Heart left ventricle (tissue), 13 donors: ENCODE measurements around the gene ARHGAP45.

Experiments used
- CTCF ChIP-seq, 12 donors: fragments of 200-600 bp; sonication (generic) in 4 of 12; IDR thresholded peaks; one replicate each; pipeline versions ENCODE4 v1.5.0 to v1.8.0; 2018 to 2022; ENCODE audit warnings: antibody characterized with exemption in 12 of 12, mild to moderate bottlenecking in 5 of 12
- POLR2A ChIP-seq, 2 donors: fragments of 450-650 bp; IDR thresholded peaks; one replicate each; pipeline ENCODE4 v1.6.1; 2017; ENCODE audit warnings: antibody characterized with exemption in 2 of 2, mild to moderate bottlenecking in 2 of 2, moderate library complexity in 2 of 2
- donor health status: ischemic (EF 13 %, LVEDD 7.1; RV severe dilation, severe dysfunction).
- donor health status: DM: no; HTN: yes; CAD: no.
- donor health status: DM: no; HTN: no; CAD: no.
- donor health status: ischemic (EF 25% LVEDD 6.9; RV normal size, moderate dysfunction).
- donor health status: ischemic (EF 25% LVEDD 5.7; RV mildly dilated, moderate dysfunction).
- donor health status: ischemic (EF 35%, LVEDD 5.7; RV mildly dilated, moderate dysfunction).
- donor health status: nonischemic (EF 11% LVEDD 7.7; RV severe dilation, severe dysfunction).
- donor health status: DM: yes; HTN: yes; CAD: no.
- donor health status: PGD.
- donor health status: ischemic (EF 29% LVEDD 5.4; RV normal size, mild dysfunction).
- donor health status: nonischemic (EF 23%, LVEDD 6.1; RV moderate dilation, normal function).

- TF ChIP-seq CTCF (IDR thresholded peaks at IDR 0.05) = no peak
- TF ChIP-seq POLR2A (IDR thresholded peaks at IDR 0.05) = no peak
These were observed 27.9 kb upstream of the ARHGAP45 start for GRCh38 chr19:1038978-1039645.
